Endothelial cell of umbilical vein (primary cell): ENCODE data around the gene RBM20. TPM values are rescaled to one million over a fixed set of nuclear protein-coding genes. Genes with fewer than 3 reads are reported as not detected.

Experiments used
- BruUV-seq: library from RNA; stranded (reverse); fragments of 400-500 nt; replicated peaks from 2 replicates; lab custom pipeline; 2021; lab: Mats Ljungman, UMichigan
- CTCF ChIA-PET: fragments of 300-600, 350-600 bp; sonication (Branson Sonifier 250); formaldehyde crosslinking; loops from one replicate; lab custom pipeline; 2021; ENCODE audit warnings: antibody characterized with exemption, inconsistent platforms; lab: Charles Lee
- POLR2A ChIA-PET: fragments of 300-600, 350-600 bp; sonication (Branson Sonifier 250); formaldehyde crosslinking; loops from one replicate; lab custom pipeline; 2021; ENCODE audit warnings: antibody characterized with exemption, inconsistent platforms; lab: Charles Lee
- DNase-seq: peaks from one replicate; pipeline ENCODE4 v3.0.0-alpha.2; 2011; ENCODE audit warnings: low read depth, low spot score
- FAIRE-seq: peaks from 2 replicates; lab custom pipeline; 2011; peaks lifted over from hg19 to GRCh38; lab: Jason Lieb, UNC
- H2AFZ ChIP-seq: 2 replicates; pipeline ENCODE4 v1.6.0; 2012; ENCODE audit warnings: low read depth, low read length, control low read depth, inconsistent platforms
- H3K27ac ChIP-seq: 2 replicates; pipeline ENCODE4 v1.5.1; 2011; ENCODE audit warnings: low read depth, mild to moderate bottlenecking, control low read depth, low read length, moderate library complexity; ENCODE audit not compliant: insufficient read depth
- H3K27me3 ChIP-seq, 2 experiments: 2 replicates each; pipeline versions ENCODE4 v1.6.0 to v1.6.1; 2011; ENCODE audit warnings: low read length in 2 of 2, mixed read lengths in 1 of 2; ENCODE audit not compliant: control insufficient read depth in 2 of 2, insufficient read depth in 2 of 2
- H3K36me3 ChIP-seq, 2 experiments: 2 replicates in 1 of 2; 3 replicates in 1 of 2; pipeline ENCODE4 v1.5.1; 2011; ENCODE audit warnings: low read length in 2 of 2, mild to moderate bottlenecking in 1 of 2, moderate library complexity in 1 of 2; ENCODE audit not compliant: control insufficient read depth in 2 of 2, insufficient read depth in 2 of 2; ENCODE audit errors: extremely low read depth in 1 of 2
- H3K4me1 ChIP-seq: 3 replicates; pipeline ENCODE4 v1.5.1; 2011; ENCODE audit warnings: mild to moderate bottlenecking, low read length; ENCODE audit not compliant: control insufficient read depth, insufficient read depth; ENCODE audit errors: extremely low read depth
- H3K4me2 ChIP-seq: 2 replicates; pipeline ENCODE4 v1.6.1; 2011; ENCODE audit warnings: low read length, control low read depth, mixed read lengths; ENCODE audit not compliant: insufficient read depth
- H3K4me3 ChIP-seq, 3 experiments: fragments of 200-600 bp in 1 of 3; sonication (generic), shearing (Covaris generic) in 1 of 3; replicated peaks in 1 of 3; 2 replicates each; pipeline ENCODE4 v1.5.1; 2011 to 2016; ENCODE audit warnings: control low read depth in 3 of 3, low read length in 3 of 3, mild to moderate bottlenecking in 2 of 3, inconsistent platforms in 1 of 3, low read depth in 1 of 3, moderate library complexity in 1 of 3; ENCODE audit not compliant: insufficient read depth in 1 of 3
- H3K79me2 ChIP-seq: 2 replicates; pipeline ENCODE4 v1.6.0; 2012; ENCODE audit warnings: low read length, inconsistent platforms; ENCODE audit not compliant: control insufficient read depth, insufficient read depth
- H3K9ac ChIP-seq: replicated peaks from 2 replicates; pipeline ENCODE3; 2011; ENCODE audit warnings: low read length, control low read depth; ENCODE audit not compliant: insufficient read depth; ENCODE audit errors: extremely low read depth
- H3K9me1 ChIP-seq: replicated peaks from 3 replicates; pipeline ENCODE4 v1.6.0; 2011; ENCODE audit warnings: mild to moderate bottlenecking, low read length; ENCODE audit not compliant: control insufficient read depth, insufficient read depth; ENCODE audit errors: extremely low read depth
- H3K9me3 ChIP-seq: replicated peaks from 2 replicates; pipeline ENCODE4 v1.5.1; 2012; ENCODE audit warnings: low read length, inconsistent platforms; ENCODE audit not compliant: control insufficient read depth, insufficient read depth
- H4K20me1 ChIP-seq: replicated peaks from 2 replicates; pipeline ENCODE3; 2011; ENCODE audit warnings: mild to moderate bottlenecking, low read length; ENCODE audit not compliant: control insufficient read depth, insufficient read depth; ENCODE audit errors: extremely low read depth
- CTCF ChIP-seq, 2 donors: IDR thresholded peaks; 1 replicate in 1 of 2; 2 replicates in 1 of 2; pipeline ENCODE4 v1.5.1; 2011; ENCODE audit warnings: low read length in 2 of 2, mild to moderate bottlenecking in 2 of 2, moderate library complexity in 2 of 2, control low read depth in 1 of 2, inconsistent platforms in 1 of 2, low read depth in 1 of 2; ENCODE audit not compliant: insufficient read depth in 1 of 2; ENCODE audit errors: extremely low read depth in 1 of 2
- EZH2 ChIP-seq: IDR thresholded peaks from 2 replicates; pipeline ENCODE4 v1.6.1; 2012; ENCODE audit warnings: borderline replicate concordance, low read depth, mild to moderate bottlenecking, moderate library complexity, low read length, inconsistent platforms; ENCODE audit not compliant: severe bottlenecking
- FOS ChIP-seq: IDR thresholded peaks from 2 replicates; pipeline ENCODE4 v1.6.1; 2011; ENCODE audit warnings: mild to moderate bottlenecking, low read length, moderate library complexity, borderline replicate concordance; ENCODE audit not compliant: insufficient read depth
- GATA2 ChIP-seq: IDR thresholded peaks from 2 replicates; pipeline ENCODE4 v1.7.0; 2011; ENCODE audit warnings: low read depth, mild to moderate bottlenecking, moderate library complexity, mixed read lengths, low read length; ENCODE audit not compliant: insufficient read length, insufficient read depth
- JUN ChIP-seq: IDR thresholded peaks from 2 replicates; pipeline ENCODE4 v1.6.1; 2011; ENCODE audit warnings: borderline replicate concordance, low read depth; ENCODE audit not compliant: insufficient read length, insufficient read depth
- MAX ChIP-seq: IDR thresholded peaks from 2 replicates; pipeline ENCODE4 v1.6.1; 2011; ENCODE audit not compliant: insufficient read depth, insufficient read length
- MYC ChIP-seq: IDR thresholded peaks from one replicate; pipeline ENCODE4 v1.6.1; 2011; ENCODE audit warnings: mild to moderate bottlenecking, low read depth, low read length
- POLR2A ChIP-seq: IDR thresholded peaks from 2 replicates; pipeline ENCODE4 v1.6.1; 2012; ENCODE audit warnings: low read depth, mild to moderate bottlenecking, control low read depth, low read length
- POLR2AphosphoS5 ChIP-seq: IDR thresholded peaks from 2 replicates; pipeline ENCODE4 v1.6.1; 2012; ENCODE audit warnings: low read depth, mild to moderate bottlenecking, control low read depth, low read length, moderate library complexity; ENCODE audit not compliant: insufficient read depth
- dilution Hi-C: fragments of 300-500 bp; cut with MboI; formaldehyde crosslinking; loops from one replicate; pipeline ENCODE4 v1.15.0; 2019; ENCODE audit warnings: low sequenced_read_pairs; ENCODE audit not compliant: extremely low pct_ligation_motif_present
- intact Hi-C: fragments of 100-400 bp; cut with micrococcal nuclease; formaldehyde crosslinking; loops from one replicate; pipeline ENCODE4 v1.10.0; 2022
- polyA plus RNA-seq, 4 experiments: library from polyadenylated mRNA; depleted of rRNA in 3 of 4; stranded (reverse) in 3 of 4; unstranded in 1 of 4; fragments of >200 nt; gene quantifications; 2 replicates each; pipeline versions ENCODE4 v1.2.1 to v1.2.3, GENCODE V29; 2011 to 2012; ENCODE audit warnings: missing spikeins in 1 of 4
- total RNA-seq: library from RNA; stranded (reverse); gene quantifications from 2 replicates; pipeline ENCODE4 v1.2.3, GENCODE V29; 2021

The RBM20 gene
- total and polyA plus RNA-seq, 2 donors (not counting 3 experiments of a cell fraction or from before 2014, with no cell fraction given), result 0.04 TPM; not detected in 1

GRCh38 chr10:110696436-110696835 lies 52.3 kb downstream of the RBM20 start:
- BruUV-seq, result no TSS peak
- Histone ChIP-seq H3K9me3 (no peaks in the 10 kb centered on the region), H3K27ac (no peak overlapping the region), H3K36me3 (no peaks in the 10 kb centered on the region), H3K79me2 (no peaks in the 10 kb centered on the region), H3K9me1 (no peaks in the 10 kb centered on the region), H3K4me2 (no peak overlapping the region), H3K27me3 (peaks cover 6 to 7% of the 10 kb centered on the region in 2 experiments), H3K4me1 (no peaks in the 10 kb centered on the region), H2AFZ (no peak overlapping the region), H3K4me3 (no peak overlapping the region), H4K20me1 (no peaks in the 10 kb centered on the region), H3K9ac (no peak overlapping the region)
- FAIRE-seq (no peak), DNase-seq (no peak)
- CTCF ChIA-PET, result interaction anchor here (1.0 kb wide), 1 partner anchor 13 kb away, joined by 4 read pairs; no protein-coding TSS in a partner anchor
- no peak for TF ChIP-seq POLR2A
- TF ChIP-seq GATA2, result no peak
- no peak for TF ChIP-seq JUN
- no peak for TF ChIP-seq FOS
- no peak for TF ChIP-seq MAX
- no peak for TF ChIP-seq CTCF (IDR thresholded peaks at IDR 0.05; ENCODE audit: extremely low read depth in 1 of 2, insufficient read depth in 1 of 2, low read depth in 1 of 2, low read length in 2 of 2)
- TF ChIP-seq EZH2, result no peak
- no peak for TF ChIP-seq MYC
- no peak for TF ChIP-seq POLR2AphosphoS5
- POLR2A ChIA-PET, result no interaction called here
- intact Hi-C loops (no loop called here), dilution Hi-C loops (no loop called here)
